ENCODE results near the gene ZNF700.

GRCh38 chr19:11894851-11895250 lies 30.1 kb upstream of the ZNF700 start:
- TF ChIP-seq, protein P1, sequence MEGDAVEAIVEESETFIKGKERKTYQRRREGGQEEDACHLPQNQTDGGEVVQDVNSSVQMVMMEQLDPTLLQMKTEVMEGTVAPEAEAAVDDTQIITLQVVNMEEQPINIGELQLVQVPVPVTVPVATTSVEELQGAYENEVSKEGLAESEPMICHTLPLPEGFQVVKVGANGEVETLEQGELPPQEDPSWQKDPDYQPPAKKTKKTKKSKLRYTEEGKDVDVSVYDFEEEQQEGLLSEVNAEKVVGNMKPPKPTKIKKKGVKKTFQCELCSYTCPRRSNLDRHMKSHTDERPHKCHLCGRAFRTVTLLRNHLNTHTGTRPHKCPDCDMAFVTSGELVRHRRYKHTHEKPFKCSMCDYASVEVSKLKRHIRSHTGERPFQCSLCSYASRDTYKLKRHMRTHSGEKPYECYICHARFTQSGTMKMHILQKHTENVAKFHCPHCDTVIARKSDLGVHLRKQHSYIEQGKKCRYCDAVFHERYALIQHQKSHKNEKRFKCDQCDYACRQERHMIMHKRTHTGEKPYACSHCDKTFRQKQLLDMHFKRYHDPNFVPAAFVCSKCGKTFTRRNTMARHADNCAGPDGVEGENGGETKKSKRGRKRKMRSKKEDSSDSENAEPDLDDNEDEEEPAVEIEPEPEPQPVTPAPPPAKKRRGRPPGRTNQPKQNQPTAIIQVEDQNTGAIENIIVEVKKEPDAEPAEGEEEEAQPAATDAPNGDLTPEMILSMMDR (IDR thresholded peaks at IDR 0.05; ENCODE audit: poor library complexity, severe bottlenecking) = no peak
- TF ChIP-seq EP300 (conservative IDR thresholded peaks at IDR 0.05; ENCODE audit: poor library complexity, severe bottlenecking) (no peak), EZH2 (IDR thresholded peaks at IDR 0.05; ENCODE audit: borderline replicate concordance, insufficient read depth, low read length, poor library complexity, severe bottlenecking) (no peak), MXI1 (conservative IDR thresholded peaks at IDR 0.05; ENCODE audit: poor library complexity, severe bottlenecking) (no peak), SMC3 (conservative IDR thresholded peaks at IDR 0.05; ENCODE audit: poor library complexity) (no peak), POLR2AphosphoS5 (IDR thresholded peaks at IDR 0.05) (no peak), REST (IDR thresholded peaks at IDR 0.05; ENCODE audit: borderline replicate concordance) (no peak)

Measured in neural cell (in vitro differentiated cells).